HG03159 (cell line): ENCODE measurements around the gene LIMK2.

Source experiments
- ATAC-seq: cut with Tn5 transposase; IDR thresholded peaks from one replicate; pipeline ENCODE4 v1.9.1; 2021; ENCODE audit warnings: mild to moderate bottlenecking, moderate library complexity; ENCODE audit not compliant: unreplicated experiment

LIMK2 gene

GRCh38 chr22:31271026-31271425, 58.9 kb downstream of the LIMK2 start:
- no peak for ATAC-seq

GRCh38 chr22:31271485-31271884, 59.4 kb downstream of the LIMK2 start:
- no peak for ATAC-seq

GRCh38 chr22:31272522-31273446, 60.7 kb downstream of the LIMK2 start:
- no peak for ATAC-seq

- no peak for ATAC-seq
These were observed 61.9 kb downstream of the LIMK2 start for GRCh38 chr22:31274017-31274416.

GRCh38 chr22:31275018-31275417, 62.9 kb downstream of the LIMK2 start:
- ATAC-seq = no peak

- no peak for ATAC-seq
These were observed 63.5 kb downstream of the LIMK2 start for GRCh38 chr22:31275576-31275975.

GRCh38 chr22:31276426-31277167, 64.5 kb downstream of the LIMK2 start:
- ATAC-seq = no peak

- no peak for ATAC-seq
These were observed 65.6 kb downstream of the LIMK2 start for GRCh38 chr22:31277741-31278140.

GRCh38 chr22:31278151-31278621, 66.1 kb downstream of the LIMK2 start:
- ATAC-seq = no peak

GRCh38 chr22:31278626-31279326, 66.7 kb downstream of the LIMK2 start:
- ATAC-seq = no peak

GRCh38 chr22:31279327-31279669, 67.2 kb downstream of the LIMK2 start:
- ATAC-seq = no peak

GRCh38 chr22:31279821-31280505, 67.9 kb downstream of the LIMK2 start:
- no peak for ATAC-seq

GRCh38 chr22:31281733-31282132, 69.6 kb downstream of the LIMK2 start:
- no peak for ATAC-seq

GRCh38 chr22:31282748-31283468, 70.8 kb downstream of the LIMK2 start:
- ATAC-seq = no peak

- ATAC-seq = no peak
These were observed 72.4 kb downstream of the LIMK2 start for GRCh38 chr22:31284281-31285155.

GRCh38 chr22:31286360-31287255, 74.5 kb downstream of the LIMK2 start:
- no peak for ATAC-seq

GRCh38 chr22:31287818-31288495, 75.9 kb downstream of the LIMK2 start:
- ATAC-seq = no peak
